ENCODE results near the gene DUOXA1. TPM values are rescaled to one million over a fixed set of nuclear protein-coding genes. Genes with fewer than 3 reads are reported as not detected.

The DUOXA1 gene
- total and polyA plus RNA-seq, 9 of the 15 experiments (the other 6 are each of a cell fraction or from before 2014, with no cell fraction given), result 0.17 to 0.74 (median 0.24) TPM; not detected in 6

- Histone ChIP-seq H3K9ac (ENCODE audit: insufficient read depth in 1 of 2, low read depth in 2 of 2, low read length in 2 of 2) (no peak overlapping the region), H3K27me3 (ENCODE audit: control insufficient read depth in 2 of 2, insufficient read depth in 2 of 2, low read length in 2 of 2) (no peaks in the 10 kb centered on the region), H3K9me3 (replicated peaks; ENCODE audit: control insufficient read depth, insufficient read depth, low read depth, low read length) (no peaks in the 10 kb centered on the region), H3K9me1 (ENCODE audit: control insufficient read depth, insufficient read depth, low read length) (no peaks in the 10 kb centered on the region), H3K36me3 (ENCODE audit: control insufficient read depth, insufficient read depth, low read length) (no peaks in the 10 kb centered on the region), H4K20me1 (replicated peaks; ENCODE audit: control insufficient read depth, insufficient read depth, low read length) (no peaks in the 10 kb centered on the region), H3K4me2 (ENCODE audit: insufficient read depth, low read length) (no peak overlapping the region), H3K79me2 (ENCODE audit: control insufficient read depth, insufficient read depth, low read length) (no peaks in the 10 kb centered on the region), H2AFZ (ENCODE audit: low read depth, low read length) (no peak overlapping the region), H3K4me3 (no peak overlapping the region), H3K27ac (ENCODE audit: extremely low read depth, low read depth, low read length) (no peak overlapping the region), H3K4me1 (replicated peaks in 1 of 2; ENCODE audit: control insufficient read depth in 2 of 2, insufficient read depth in 2 of 2, low read length in 2 of 2) (peaks cover 12 to 28% of the 10 kb centered on the region in 2 experiments)
- FAIRE-seq, result no peak
- no TSS peak for BruUV-seq (replicated peaks)
- CTCF ChIA-PET (ENCODE audit: low intra/inter-chr PET ratio), result no interaction called here
- DNase-seq (ENCODE audit: extremely low read depth in 1 of 4, low spot score in 3 of 4), result no peak
- in situ Hi-C loops (cut with MboI), result no loop called here
- POLR2A ChIA-PET, result interaction anchor here (1.2 to 1.6 kb wide), 2 partner anchors 34 to 35 kb away, joined by 3 to 7 read pairs; no protein-coding TSS in a partner anchor
- no peak for ATAC-seq
- intact Hi-C loops (cut with micrococcal nuclease), result no loop called here
- TF ChIP-seq ZNF707 (CRISPR knock-in tag; conservative IDR thresholded peaks at IDR 0.05), result no peak
- TF ChIP-seq ATF1 (CRISPR knock-in tag; IDR thresholded peaks at IDR 0.05), result no peak
- no peak for TF ChIP-seq ATF1 (tag; IDR thresholded peaks at IDR 0.05)
- no peak for TF ChIP-seq THRA (IDR thresholded peaks at IDR 0.05)
- TF ChIP-seq MYNN (IDR thresholded peaks at IDR 0.05), result no peak
- TF ChIP-seq MYNN (CRISPR knock-in tag; IDR thresholded peaks at IDR 0.05), result no peak
- TF ChIP-seq FOXJ2 (tag; IDR thresholded peaks at IDR 0.05), result 0 out of 2 replicates have a peak, but pooled peaks have one; percentile 23
- no peak for TF ChIP-seq RBM25 (IDR thresholded peaks at IDR 0.05; ENCODE audit: low read depth, low read length, severe bottlenecking)
- no peak for TF ChIP-seq FOXP1 (CRISPR knock-in tag; IDR thresholded peaks at IDR 0.05)
- no peak for TF ChIP-seq KDM4B (IDR thresholded peaks at IDR 0.05; ENCODE audit: borderline replicate concordance in 2 of 2, low read depth in 1 of 2)
- TF ChIP-seq ATF6 (CRISPR knock-in tag; IDR thresholded peaks at IDR 0.05), result no peak
- 0 out of 2 replicates have a peak, but pooled peaks have one; percentile 15 for TF ChIP-seq ADNP (tag; IDR thresholded peaks at IDR 0.05)
- no peak for TF ChIP-seq NRF1 (conservative IDR thresholded peaks at IDR 0.05 in 1 of 2, IDR thresholded peaks at IDR 0.05 in 1 of 2)
- no peak for TF ChIP-seq ZNF175 (CRISPR knock-in tag; IDR thresholded peaks at IDR 0.05; ENCODE audit: low read depth)
- TF ChIP-seq CTBP1 (IDR thresholded peaks at IDR 0.05; ENCODE audit: borderline replicate concordance), result no peak
- no peak for TF ChIP-seq MEF2D (tag; conservative IDR thresholded peaks at IDR 0.05; ENCODE audit: low read depth)
- no peak for TF ChIP-seq POLR2H (tag; IDR thresholded peaks at IDR 0.05; ENCODE audit: low read depth)
- no peak for TF ChIP-seq CBFB (CRISPR knock-in tag; IDR thresholded peaks at IDR 0.05)
- TF ChIP-seq ZNF583 (CRISPR knock-in tag; IDR thresholded peaks at IDR 0.05), result no peak
- no peak for TF ChIP-seq ZBTB12 (CRISPR knock-in tag; IDR thresholded peaks at IDR 0.05)
- no peak for TF ChIP-seq ZNF41 (CRISPR knock-in tag; conservative IDR thresholded peaks at IDR 0.05)
- TF ChIP-seq HDAC3 (IDR thresholded peaks at IDR 0.05; ENCODE audit: borderline replicate concordance, partially characterized antibody), result no peak
These were observed 46.5 kb downstream of the DUOXA1 start for GRCh38 chr15:45083223-45083622.
